Epithelial cell of proximal tubule (primary cell): Measurements from ENCODE around the gene HNMT. TPM values are rescaled to one million over a fixed set of nuclear protein-coding genes. Genes with fewer than 3 reads are reported as not detected.

ENCODE experiments used
- DNase-seq: peaks from one replicate; pipeline ENCODE4 v3.0.0-alpha.2; 2011; ENCODE audit warnings: low read depth
- H3K4me3 ChIP-seq: 2 replicates; pipeline ENCODE4 v1.5.1; 2011; ENCODE audit warnings: low read depth, mild to moderate bottlenecking, low read length
- total RNA-seq: library from RNA; depleted of rRNA; stranded (reverse); fragments of >200 nt; gene quantifications from 2 replicates; pipeline ENCODE4 v1.2.3, GENCODE V29; 2015
- TF ChIP-seq, protein P1 (sequence below): conservative IDR thresholded peaks from 2 replicates; pipeline ENCODE4 v1.5.1; 2012; ENCODE audit warnings: low read depth, mild to moderate bottlenecking, low read length

HNMT gene
- total RNA-seq, 1 donor from 2014 or later, result 22.9 TPM

DNA sequence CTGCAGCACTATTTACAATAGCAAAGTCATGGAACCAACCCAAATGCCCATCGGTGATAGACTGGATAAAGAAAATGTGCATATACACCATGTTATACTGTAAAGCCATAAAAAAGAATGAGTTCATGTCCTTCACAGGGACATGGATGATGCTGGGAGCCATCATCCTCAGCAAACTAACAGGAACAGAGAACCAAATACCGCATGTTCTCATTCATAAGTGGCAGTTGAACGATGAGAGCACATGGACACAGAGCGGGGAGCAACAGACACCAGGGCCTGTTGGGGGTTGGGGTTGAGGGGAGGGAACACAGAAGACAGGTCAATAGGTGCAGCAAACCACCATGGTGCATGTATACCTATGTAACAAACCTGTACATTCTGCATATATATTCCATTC, 33.5 kb downstream of the HNMT start:
- no peak for DNase-seq
- H3K4me3 ChIP-seq, result no peak overlapping the region

DNA sequence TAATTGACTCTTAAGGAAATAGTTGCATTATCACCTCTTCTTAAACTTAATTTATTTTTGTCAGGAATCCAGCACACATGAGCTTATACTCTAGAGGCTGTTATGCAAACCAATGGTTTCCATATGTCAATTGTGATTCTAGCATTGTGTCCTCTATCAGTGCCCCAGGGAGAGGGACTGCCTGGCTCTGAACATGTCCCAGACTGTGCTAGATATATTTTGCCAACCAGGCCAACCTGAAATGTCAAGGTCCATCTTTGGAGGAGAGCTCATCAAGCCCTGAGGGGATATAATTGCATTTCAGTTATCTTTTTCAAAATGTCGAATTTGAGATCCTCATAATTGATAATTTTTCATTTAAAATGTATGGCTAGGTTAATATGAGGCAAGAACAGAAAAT, 34.2 kb downstream of the HNMT start:
- DNase-seq, result no peak
- TF ChIP-seq, protein P1, sequence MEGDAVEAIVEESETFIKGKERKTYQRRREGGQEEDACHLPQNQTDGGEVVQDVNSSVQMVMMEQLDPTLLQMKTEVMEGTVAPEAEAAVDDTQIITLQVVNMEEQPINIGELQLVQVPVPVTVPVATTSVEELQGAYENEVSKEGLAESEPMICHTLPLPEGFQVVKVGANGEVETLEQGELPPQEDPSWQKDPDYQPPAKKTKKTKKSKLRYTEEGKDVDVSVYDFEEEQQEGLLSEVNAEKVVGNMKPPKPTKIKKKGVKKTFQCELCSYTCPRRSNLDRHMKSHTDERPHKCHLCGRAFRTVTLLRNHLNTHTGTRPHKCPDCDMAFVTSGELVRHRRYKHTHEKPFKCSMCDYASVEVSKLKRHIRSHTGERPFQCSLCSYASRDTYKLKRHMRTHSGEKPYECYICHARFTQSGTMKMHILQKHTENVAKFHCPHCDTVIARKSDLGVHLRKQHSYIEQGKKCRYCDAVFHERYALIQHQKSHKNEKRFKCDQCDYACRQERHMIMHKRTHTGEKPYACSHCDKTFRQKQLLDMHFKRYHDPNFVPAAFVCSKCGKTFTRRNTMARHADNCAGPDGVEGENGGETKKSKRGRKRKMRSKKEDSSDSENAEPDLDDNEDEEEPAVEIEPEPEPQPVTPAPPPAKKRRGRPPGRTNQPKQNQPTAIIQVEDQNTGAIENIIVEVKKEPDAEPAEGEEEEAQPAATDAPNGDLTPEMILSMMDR, result no peak
- H3K4me3 ChIP-seq, result no peak overlapping the region

More for the DNA sequence above, 33.5 kb downstream of the HNMT start:
- TF ChIP-seq, protein P1, result no peak

DNA sequence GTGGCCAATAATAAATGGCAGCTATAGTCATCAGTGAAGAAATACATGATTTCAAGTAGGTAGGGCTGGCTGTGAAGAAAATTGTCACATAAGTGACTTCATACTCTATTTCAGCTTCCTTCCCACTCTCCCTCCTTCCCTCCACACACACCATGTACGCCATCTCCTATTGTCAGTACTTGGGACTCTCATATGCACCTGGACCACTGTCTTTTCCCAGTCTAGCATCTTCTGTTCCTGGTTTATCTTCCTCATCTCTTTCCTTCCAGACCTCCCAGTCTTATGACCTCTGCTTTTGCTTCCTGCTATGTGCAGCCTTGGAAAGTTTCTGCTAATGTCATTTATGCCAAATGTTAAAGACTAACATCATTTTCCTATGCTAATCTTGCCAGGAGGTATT, 35.0 kb downstream of the HNMT start:
- no peak for DNase-seq
- TF ChIP-seq, protein P1, result no peak
- H3K4me3 ChIP-seq, result no peak overlapping the region

DNA sequence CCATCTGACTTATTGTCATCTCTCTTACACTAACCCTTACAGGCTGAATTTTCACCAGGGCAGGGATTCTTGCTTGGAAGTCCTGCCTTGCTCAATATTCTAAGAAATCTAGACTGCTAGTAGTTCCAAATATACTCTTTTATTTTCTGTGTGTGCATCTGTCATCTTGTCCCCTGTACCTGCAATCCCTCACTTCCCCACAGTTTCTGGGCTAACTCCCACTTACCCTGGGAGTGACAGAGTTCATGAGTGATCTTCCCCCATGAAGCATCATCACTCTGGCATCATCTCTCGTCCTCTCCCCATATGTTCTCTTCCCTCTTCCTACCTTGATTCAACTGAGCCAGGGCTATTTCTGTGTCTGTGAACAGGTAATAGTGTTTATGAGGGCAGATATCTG, 35.7 kb downstream of the HNMT start:
- DNase-seq, result no peak
- no peak overlapping the region for H3K4me3 ChIP-seq
- TF ChIP-seq, protein P1, result no peak

DNA sequence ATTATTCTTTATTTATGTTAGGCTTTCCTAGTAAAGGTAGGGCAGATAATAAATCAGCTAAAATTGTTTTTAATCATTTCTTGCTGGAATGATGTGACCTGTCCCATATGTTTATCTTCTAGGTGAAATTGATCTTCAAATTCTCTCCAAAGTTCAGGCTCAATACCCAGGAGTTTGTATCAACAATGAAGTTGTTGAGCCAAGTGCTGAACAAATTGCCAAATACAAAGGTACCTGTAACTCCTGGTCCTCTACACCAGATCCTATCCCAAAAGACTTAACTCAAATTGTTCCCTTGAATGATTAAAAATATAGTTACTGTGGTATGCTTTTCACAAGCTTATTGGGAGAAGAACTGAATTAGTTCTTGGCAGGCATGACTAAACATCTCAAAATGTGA, 36.5 kb downstream of the HNMT start:
- DNase-seq, result no peak
- TF ChIP-seq, protein P1, result no peak
- H3K4me3 ChIP-seq, result no peak overlapping the region

DNA sequence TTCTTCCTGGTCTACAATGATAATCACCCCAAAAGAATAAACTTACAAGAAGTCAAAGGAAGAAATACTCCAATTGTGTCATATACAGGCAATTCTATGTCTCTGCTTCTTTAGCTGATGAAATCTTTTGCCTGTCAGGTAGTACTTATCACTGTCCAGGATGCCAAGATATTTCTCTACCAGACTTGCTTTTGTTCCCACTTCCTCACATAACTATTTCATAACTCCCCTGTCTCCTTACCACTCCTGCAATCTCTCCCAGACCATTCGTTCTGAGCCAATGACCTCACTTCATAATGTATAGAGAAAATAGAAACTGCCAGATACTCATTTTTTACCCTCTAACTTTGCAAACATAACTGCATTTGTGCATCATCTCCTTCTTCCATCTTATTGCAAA, 39.1 kb downstream of the HNMT start:
- TF ChIP-seq, protein P1, result no peak
- H3K4me3 ChIP-seq, result no peak overlapping the region
- DNase-seq, result no peak

DNA sequence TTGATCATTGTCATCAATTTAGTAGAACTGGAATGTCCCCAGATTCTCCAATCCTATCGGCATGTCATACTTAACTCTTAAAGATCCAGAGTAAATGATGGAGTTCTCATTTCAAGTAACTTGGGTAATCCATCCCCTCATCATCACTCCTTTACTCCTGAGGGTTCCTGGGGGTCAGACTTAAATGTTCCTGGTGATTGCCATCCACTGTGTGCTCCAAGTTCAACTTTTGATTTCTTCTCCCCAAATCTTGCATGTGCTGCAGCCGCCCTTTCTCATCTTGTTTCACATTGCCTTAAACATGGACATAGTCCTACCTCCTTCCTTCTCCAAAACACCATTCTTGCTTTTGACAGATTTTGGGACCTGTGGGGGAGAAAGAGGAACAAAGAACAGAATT, 43.2 kb downstream of the HNMT start:
- TF ChIP-seq, protein P1, result no peak
- DNase-seq, result no peak

More for the DNA sequence above, 43.2 kb downstream of the HNMT start:
- H3K4me3 ChIP-seq, result no peak overlapping the region
